HEK293 (cell line): ENCODE results near the gene EBLN1.

Experiments used
- CTCF ChIA-PET: fragments of 350-600 bp; formaldehyde crosslinking; extraction: SDS; loops from one replicate; lab custom pipeline; 2021; ENCODE audit warnings: antibody characterized with exemption; lab: Yijun Ruan, JAX
- POLR2A ChIA-PET: fragments of 300-600 bp; formaldehyde crosslinking; extraction: SDS; loops from one replicate; lab custom pipeline; 2020; ENCODE audit warnings: antibody characterized with exemption, inconsistent platforms; lab: Yijun Ruan, JAX
- H3K27ac ChIP-seq: fragments of 200-500 bp; sonication (Bioruptor generic); 2 replicates; pipeline ENCODE4 v1.5.1; 2014; ENCODE audit warnings: low read depth, low read length, control low read depth, inconsistent platforms; ENCODE audit errors: extremely low read depth
- H3K36me3 ChIP-seq, 2 experiments: fragments of 200-500 bp in 1 of 2; sonication (Bioruptor generic) in 1 of 2; 1 replicate in 1 of 2; 2 replicates in 1 of 2; pipeline ENCODE4 v1.5.1; 2014 to 2017; ENCODE audit warnings: inconsistent platforms in 2 of 2, low read length in 2 of 2; ENCODE audit not compliant: control insufficient read depth in 2 of 2, insufficient read depth in 1 of 2
- H3K4me1 ChIP-seq: fragments of 200-500 bp; sonication (Bioruptor generic); 2 replicates; pipeline ENCODE4 v1.5.1; 2014; ENCODE audit warnings: mild to moderate bottlenecking, low read length, inconsistent platforms; ENCODE audit not compliant: control insufficient read depth, insufficient read depth
- H3K4me3 ChIP-seq: 2 replicates; pipeline ENCODE4 v1.5.1; 2011; ENCODE audit warnings: low read depth, mild to moderate bottlenecking, control low read depth, low read length, moderate library complexity
- H3K9me3 ChIP-seq: fragments of 200-500 bp; sonication (Bioruptor generic); 2 replicates; pipeline ENCODE4 v1.5.1; 2014; ENCODE audit warnings: low read depth, low read length, inconsistent platforms; ENCODE audit not compliant: control insufficient read depth, insufficient read depth
- FEZF1 ChIP-seq: fragments of 450-650 bp; formaldehyde crosslinking; IDR thresholded peaks from 2 replicates; pipeline ENCODE4 v1.5.1; 2016; ENCODE audit warnings: missing biosample characterization, missing genetic modification characterization
- OVOL3 ChIP-seq: fragments of 450-650 bp; formaldehyde crosslinking; IDR thresholded peaks from 2 replicates; pipeline ENCODE4 v1.5.1; 2016; ENCODE audit warnings: missing biosample characterization, missing genetic modification characterization
- ZNF133 ChIP-seq: fragments of 450-650 bp; formaldehyde crosslinking; IDR thresholded peaks from 2 replicates; pipeline ENCODE4 v1.5.1; 2016; ENCODE audit warnings: missing biosample characterization, missing genetic modification characterization
- ZNF184 ChIP-seq: fragments of 450-650 bp; IDR thresholded peaks from 2 replicates; pipeline ENCODE4 v1.5.1; 2018; ENCODE audit warnings: missing biosample characterization, mild to moderate bottlenecking, missing genetic modification characterization
- ZNF214 ChIP-seq: fragments of 450-650 bp; formaldehyde crosslinking; IDR thresholded peaks from 2 replicates; pipeline ENCODE4 v1.5.1; 2017; ENCODE audit warnings: missing biosample characterization, mild to moderate bottlenecking, missing genetic modification characterization, borderline replicate concordance
- ZNF221 ChIP-seq: fragments of 450-650 bp; formaldehyde crosslinking; IDR thresholded peaks from 2 replicates; pipeline ENCODE4 v1.5.1; 2017; ENCODE audit warnings: missing biosample characterization, missing genetic modification characterization, borderline replicate concordance
- ZNF530 ChIP-seq: fragments of 450-650 bp; formaldehyde crosslinking; IDR thresholded peaks from 2 replicates; pipeline ENCODE4 v1.5.1; 2016; ENCODE audit warnings: low read depth, missing biosample characterization, missing genetic modification characterization
- ZNF548 ChIP-seq: fragments of 450-650 bp; formaldehyde crosslinking; IDR thresholded peaks from 2 replicates; pipeline ENCODE4 v1.5.1; 2016; ENCODE audit warnings: missing biosample characterization, missing genetic modification characterization
- ZNF621 ChIP-seq: fragments of 450-650 bp; formaldehyde crosslinking; IDR thresholded peaks from 2 replicates; pipeline ENCODE4 v1.5.1; 2017; ENCODE audit warnings: missing biosample characterization, missing genetic modification characterization
- ZNF626 ChIP-seq: fragments of 450-650 bp; sonication (Bioruptor Pico); formaldehyde crosslinking; IDR thresholded peaks from 2 replicates; pipeline ENCODE4 v1.5.1; 2018; ENCODE audit warnings: missing biosample characterization, missing genetic modification characterization, inconsistent platforms
- ZNF654 ChIP-seq: fragments of 450-650 bp; formaldehyde crosslinking; IDR thresholded peaks from 2 replicates; pipeline ENCODE4 v1.5.1; 2016; ENCODE audit warnings: low read depth, missing biosample characterization, missing genetic modification characterization
- ZNF658 ChIP-seq: fragments of 450-650 bp; formaldehyde crosslinking; IDR thresholded peaks from 2 replicates; pipeline ENCODE4; 2016; ENCODE audit warnings: missing biosample characterization, missing genetic modification characterization
- ZNF670 ChIP-seq: fragments of 450-650 bp; formaldehyde crosslinking; IDR thresholded peaks from 2 replicates; pipeline ENCODE4 v1.5.1; 2016; ENCODE audit warnings: missing biosample characterization, missing genetic modification characterization, low read depth
- TF ChIP-seq, protein P1 (sequence below): fragments of 450-650 bp; formaldehyde crosslinking; IDR thresholded peaks from 2 replicates; pipeline ENCODE4 v1.5.1; 2016; ENCODE audit warnings: missing biosample characterization, missing genetic modification characterization
- TF ChIP-seq, protein P2 (sequence below): fragments of 450-650 bp; formaldehyde crosslinking; IDR thresholded peaks from 2 replicates; pipeline ENCODE4 v1.5.1; 2017; ENCODE audit warnings: missing biosample characterization, missing genetic modification characterization
- TF ChIP-seq, protein P3 (sequence below): fragments of 450-650 bp; formaldehyde crosslinking; IDR thresholded peaks from 2 replicates; pipeline ENCODE4 v1.5.1; 2016; ENCODE audit warnings: missing biosample characterization, missing genetic modification characterization
- TF ChIP-seq, protein P4 (sequence below): sonication (generic); formaldehyde crosslinking; IDR thresholded peaks from 2 replicates; pipeline ENCODE4 v1.8.1; 2022; ENCODE audit warnings: mild to moderate bottlenecking, moderate library complexity, missing genetic modification reagents
- TF ChIP-seq, protein P5 (sequence below): fragments of 450-650 bp; formaldehyde crosslinking; IDR thresholded peaks from 2 replicates; pipeline ENCODE4 v1.5.1; 2016; ENCODE audit warnings: missing biosample characterization, missing genetic modification characterization, low read depth

The EBLN1 gene

DNA sequence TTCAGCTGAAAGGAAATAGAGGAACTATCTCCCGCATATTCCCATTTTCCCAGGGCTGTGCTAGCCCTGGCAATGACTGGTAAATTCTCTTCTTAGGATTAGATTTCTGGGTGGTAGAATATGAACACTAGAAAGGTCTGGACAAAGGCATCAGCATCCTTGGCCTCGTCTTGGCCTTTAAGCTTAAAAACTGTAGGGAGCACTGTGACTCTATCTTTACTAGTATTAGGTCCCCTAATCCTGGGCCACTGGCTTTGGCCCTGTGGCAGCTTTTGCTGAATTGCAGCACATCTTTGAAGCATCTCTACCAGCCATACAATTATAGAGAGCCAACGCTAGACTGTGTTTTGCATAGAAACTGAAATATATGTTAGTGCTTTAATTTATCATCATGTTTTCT lies 41.5 kb upstream of the EBLN1 start:
- no peaks in the 10 kb centered on the region for H3K9me3 ChIP-seq
- POLR2A ChIA-PET, result no interaction called here
- no peaks in the 10 kb centered on the region for H3K36me3 ChIP-seq
- no peak overlapping the region for H3K4me3 ChIP-seq
- CTCF ChIA-PET, result no interaction called here
- peak; percentile 19; the same call in 1 of the 2 replicates for TF ChIP-seq ZNF654 (tag by site-specific recombination)
- TF ChIP-seq, protein P1, sequence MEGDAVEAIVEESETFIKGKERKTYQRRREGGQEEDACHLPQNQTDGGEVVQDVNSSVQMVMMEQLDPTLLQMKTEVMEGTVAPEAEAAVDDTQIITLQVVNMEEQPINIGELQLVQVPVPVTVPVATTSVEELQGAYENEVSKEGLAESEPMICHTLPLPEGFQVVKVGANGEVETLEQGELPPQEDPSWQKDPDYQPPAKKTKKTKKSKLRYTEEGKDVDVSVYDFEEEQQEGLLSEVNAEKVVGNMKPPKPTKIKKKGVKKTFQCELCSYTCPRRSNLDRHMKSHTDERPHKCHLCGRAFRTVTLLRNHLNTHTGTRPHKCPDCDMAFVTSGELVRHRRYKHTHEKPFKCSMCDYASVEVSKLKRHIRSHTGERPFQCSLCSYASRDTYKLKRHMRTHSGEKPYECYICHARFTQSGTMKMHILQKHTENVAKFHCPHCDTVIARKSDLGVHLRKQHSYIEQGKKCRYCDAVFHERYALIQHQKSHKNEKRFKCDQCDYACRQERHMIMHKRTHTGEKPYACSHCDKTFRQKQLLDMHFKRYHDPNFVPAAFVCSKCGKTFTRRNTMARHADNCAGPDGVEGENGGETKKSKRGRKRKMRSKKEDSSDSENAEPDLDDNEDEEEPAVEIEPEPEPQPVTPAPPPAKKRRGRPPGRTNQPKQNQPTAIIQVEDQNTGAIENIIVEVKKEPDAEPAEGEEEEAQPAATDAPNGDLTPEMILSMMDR (tag by site-specific recombination), result 0 out of 2 replicates have a peak, but pooled peaks have one; percentile 40
- TF ChIP-seq, protein P2, sequence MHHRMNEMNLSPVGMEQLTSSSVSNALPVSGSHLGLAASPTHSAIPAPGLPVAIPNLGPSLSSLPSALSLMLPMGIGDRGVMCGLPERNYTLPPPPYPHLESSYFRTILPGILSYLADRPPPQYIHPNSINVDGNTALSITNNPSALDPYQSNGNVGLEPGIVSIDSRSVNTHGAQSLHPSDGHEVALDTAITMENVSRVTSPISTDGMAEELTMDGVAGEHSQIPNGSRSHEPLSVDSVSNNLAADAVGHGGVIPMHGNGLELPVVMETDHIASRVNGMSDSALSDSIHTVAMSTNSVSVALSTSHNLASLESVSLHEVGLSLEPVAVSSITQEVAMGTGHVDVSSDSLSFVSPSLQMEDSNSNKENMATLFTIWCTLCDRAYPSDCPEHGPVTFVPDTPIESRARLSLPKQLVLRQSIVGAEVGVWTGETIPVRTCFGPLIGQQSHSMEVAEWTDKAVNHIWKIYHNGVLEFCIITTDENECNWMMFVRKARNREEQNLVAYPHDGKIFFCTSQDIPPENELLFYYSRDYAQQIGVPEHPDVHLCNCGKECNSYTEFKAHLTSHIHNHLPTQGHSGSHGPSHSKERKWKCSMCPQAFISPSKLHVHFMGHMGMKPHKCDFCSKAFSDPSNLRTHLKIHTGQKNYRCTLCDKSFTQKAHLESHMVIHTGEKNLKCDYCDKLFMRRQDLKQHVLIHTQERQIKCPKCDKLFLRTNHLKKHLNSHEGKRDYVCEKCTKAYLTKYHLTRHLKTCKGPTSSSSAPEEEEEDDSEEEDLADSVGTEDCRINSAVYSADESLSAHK, result no peak
- no peaks in the 10 kb centered on the region for H3K4me1 ChIP-seq
- H3K27ac ChIP-seq, result no peak overlapping the region

DNA sequence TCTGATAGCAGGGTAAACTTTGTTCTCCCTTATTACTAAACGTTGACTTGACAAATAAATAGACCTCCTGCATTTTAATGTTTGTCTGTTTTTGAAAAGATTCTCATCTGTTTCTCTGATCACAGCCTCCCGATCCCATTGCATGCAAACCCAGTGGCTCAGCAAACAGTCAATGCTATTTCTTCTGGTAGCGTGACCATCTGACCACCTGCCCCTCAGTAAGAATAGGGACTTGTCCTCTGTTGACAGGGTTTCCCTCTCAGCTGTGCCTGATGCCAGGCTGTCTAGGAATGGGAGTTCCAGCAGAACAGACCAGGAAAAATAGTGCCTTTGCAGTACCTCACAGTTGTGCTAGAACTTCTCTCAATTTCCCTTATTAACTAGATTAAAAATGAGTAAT lies 40.7 kb upstream of the EBLN1 start:
- TF ChIP-seq ZNF658 (tag by site-specific recombination) (no peak), ZNF530 (tag by site-specific recombination) (no peak), ZNF670 (tag by site-specific recombination) (no peak), ZNF184 (no peak), FEZF1 (tag by site-specific recombination) (no peak), ZNF548 (tag by site-specific recombination) (no peak), ZNF626 (tag by site-specific recombination) (no peak), ZNF621 (tag by site-specific recombination) (no peak), ZNF133 (tag by site-specific recombination) (no peak), OVOL3 (tag by site-specific recombination) (no peak), ZNF214 (tag by site-specific recombination) (no peak), ZNF221 (tag by site-specific recombination) (no peak)
- TF ChIP-seq, protein P3, sequence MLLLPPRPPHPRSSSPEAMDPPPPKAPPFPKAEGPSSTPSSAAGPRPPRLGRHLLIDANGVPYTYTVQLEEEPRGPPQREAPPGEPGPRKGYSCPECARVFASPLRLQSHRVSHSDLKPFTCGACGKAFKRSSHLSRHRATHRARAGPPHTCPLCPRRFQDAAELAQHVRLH (tag by site-specific recombination), result no peak
- TF ChIP-seq, protein P4, sequence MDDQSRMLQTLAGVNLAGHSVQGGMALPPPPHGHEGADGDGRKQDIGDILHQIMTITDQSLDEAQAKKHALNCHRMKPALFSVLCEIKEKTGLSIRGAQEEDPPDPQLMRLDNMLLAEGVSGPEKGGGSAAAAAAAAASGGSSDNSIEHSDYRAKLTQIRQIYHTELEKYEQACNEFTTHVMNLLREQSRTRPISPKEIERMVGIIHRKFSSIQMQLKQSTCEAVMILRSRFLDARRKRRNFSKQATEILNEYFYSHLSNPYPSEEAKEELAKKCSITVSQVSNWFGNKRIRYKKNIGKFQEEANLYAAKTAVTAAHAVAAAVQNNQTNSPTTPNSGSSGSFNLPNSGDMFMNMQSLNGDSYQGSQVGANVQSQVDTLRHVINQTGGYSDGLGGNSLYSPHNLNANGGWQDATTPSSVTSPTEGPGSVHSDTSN (CRISPR knock-in tag), result no peak
- TF ChIP-seq, protein P5, sequence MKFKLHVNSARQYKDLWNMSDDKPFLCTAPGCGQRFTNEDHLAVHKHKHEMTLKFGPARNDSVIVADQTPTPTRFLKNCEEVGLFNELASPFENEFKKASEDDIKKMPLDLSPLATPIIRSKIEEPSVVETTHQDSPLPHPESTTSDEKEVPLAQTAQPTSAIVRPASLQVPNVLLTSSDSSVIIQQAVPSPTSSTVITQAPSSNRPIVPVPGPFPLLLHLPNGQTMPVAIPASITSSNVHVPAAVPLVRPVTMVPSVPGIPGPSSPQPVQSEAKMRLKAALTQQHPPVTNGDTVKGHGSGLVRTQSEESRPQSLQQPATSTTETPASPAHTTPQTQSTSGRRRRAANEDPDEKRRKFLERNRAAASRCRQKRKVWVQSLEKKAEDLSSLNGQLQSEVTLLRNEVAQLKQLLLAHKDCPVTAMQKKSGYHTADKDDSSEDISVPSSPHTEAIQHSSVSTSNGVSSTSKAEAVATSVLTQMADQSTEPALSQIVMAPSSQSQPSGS (tag by site-specific recombination), result no peak
- Histone ChIP-seq H3K4me3 (no peak overlapping the region), H3K27ac (no peak overlapping the region), H3K9me3 (no peaks in the 10 kb centered on the region), H3K36me3 (no peaks in the 10 kb centered on the region), H3K4me1 (no peaks in the 10 kb centered on the region)
- CTCF ChIA-PET, result interaction anchor here (1.0 kb wide), 1 partner anchor 14 kb away, joined by 4 read pairs; no protein-coding TSS in a partner anchor
- POLR2A ChIA-PET, result no interaction called here
